GM21381 (cell line): ENCODE measurements around the gene GINS2.

Experiments
- ATAC-seq: cut with Tn5 transposase; IDR thresholded peaks from one replicate; pipeline ENCODE4 v1.9.1; 2021; ENCODE audit warnings: mild to moderate bottlenecking, moderate library complexity; ENCODE audit not compliant: unreplicated experiment

Gene GINS2

GRCh38 chr16:85670840-85671239, 17.9 kb downstream of the GINS2 start:
- no peak for ATAC-seq

- no peak for ATAC-seq
Measured at GRCh38 chr16:85668676-85669424, 19.9 kb downstream of the GINS2 start.

GRCh38 chr16:85667841-85668413, 20.8 kb downstream of the GINS2 start:
- ATAC-seq: no peak

GRCh38 chr16:85667261-85667660, 21.5 kb downstream of the GINS2 start:
- ATAC-seq: no peak

GRCh38 chr16:85665929-85666328, 22.8 kb downstream of the GINS2 start:
- no peak for ATAC-seq

GRCh38 chr16:85665373-85665740, 23.4 kb downstream of the GINS2 start:
- ATAC-seq: no peak

- ATAC-seq: no peak
Measured at GRCh38 chr16:85664580-85665372, 24.0 kb downstream of the GINS2 start.

GRCh38 chr16:85663891-85664321, 24.8 kb downstream of the GINS2 start:
- no peak for ATAC-seq

GRCh38 chr16:85662976-85663830, 25.6 kb downstream of the GINS2 start:
- ATAC-seq: no peak

- ATAC-seq: no peak
Measured at GRCh38 chr16:85662482-85662812, 26.3 kb downstream of the GINS2 start.

GRCh38 chr16:85661740-85662481, 26.8 kb downstream of the GINS2 start:
- no peak for ATAC-seq

- no peak for ATAC-seq
Measured at GRCh38 chr16:85660843-85661739, 27.7 kb downstream of the GINS2 start.

- no peak for ATAC-seq
Measured at GRCh38 chr16:85659805-85660511, 28.8 kb downstream of the GINS2 start.

- no peak for ATAC-seq
Measured at GRCh38 chr16:85659336-85659735, 29.4 kb downstream of the GINS2 start.

GRCh38 chr16:85658504-85659326, 30.0 kb downstream of the GINS2 start:
- ATAC-seq: no peak

GRCh38 chr16:85657996-85658395, 30.8 kb downstream of the GINS2 start:
- ATAC-seq: no peak

GRCh38 chr16:85657267-85657650, 31.5 kb downstream of the GINS2 start:
- ATAC-seq: no peak
